Ramos (cell line): ENCODE results near the gene COL4A6.

Experiments
- in situ Hi-C: fragments of 300-500 bp; cut with MboI; formaldehyde crosslinking; loops from one replicate; pipeline ENCODE4 v1.14.3; 2022; ENCODE audit warnings: low sequenced_read_pairs; ENCODE audit not compliant: unreplicated experiment

COL4A6 gene

DNA sequence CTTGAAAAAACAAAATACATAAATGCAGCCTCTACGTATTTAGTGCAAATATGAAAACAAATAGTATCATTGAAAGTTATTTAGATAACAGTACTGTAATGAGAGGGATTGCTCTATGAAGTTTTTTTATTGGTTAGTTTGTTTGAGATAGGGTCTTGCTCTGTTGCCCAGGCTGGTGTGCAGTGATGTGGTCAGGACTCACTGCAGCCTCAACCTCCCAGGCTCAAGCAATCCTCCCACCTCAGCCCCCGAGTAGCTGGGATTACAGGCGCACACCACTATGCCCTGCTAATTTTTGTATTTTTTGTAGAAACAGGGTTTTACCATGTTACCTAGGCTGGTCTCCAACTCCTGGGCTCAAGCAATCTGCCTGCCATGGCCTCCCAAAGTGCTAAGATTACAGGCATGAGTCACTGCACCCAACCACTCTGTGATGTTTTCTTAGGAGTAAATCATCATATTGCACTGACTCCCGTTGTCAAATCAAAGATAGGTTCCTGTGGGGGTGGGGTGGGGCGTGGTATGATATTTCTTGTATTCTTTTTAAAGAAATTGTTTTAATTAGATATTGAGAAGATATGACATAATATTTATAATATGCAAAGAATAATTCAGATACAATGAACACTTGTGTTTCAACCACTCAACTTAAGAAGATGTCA is 270.9 kb downstream of the COL4A6 start:
- in situ Hi-C loops = no loop called here

GRCh38 chrX:108165383-108166111 is 272.7 kb downstream of the COL4A6 start:
- in situ Hi-C loops = no loop called here

GRCh38 chrX:108163333-108164082 is 274.7 kb downstream of the COL4A6 start:
- in situ Hi-C loops = no loop called here

GRCh38 chrX:108162265-108162664 is 276.0 kb downstream of the COL4A6 start:
- in situ Hi-C loops = no loop called here

GRCh38 chrX:108160309-108160708 is 277.9 kb downstream of the COL4A6 start:
- in situ Hi-C loops = no loop called here

DNA sequence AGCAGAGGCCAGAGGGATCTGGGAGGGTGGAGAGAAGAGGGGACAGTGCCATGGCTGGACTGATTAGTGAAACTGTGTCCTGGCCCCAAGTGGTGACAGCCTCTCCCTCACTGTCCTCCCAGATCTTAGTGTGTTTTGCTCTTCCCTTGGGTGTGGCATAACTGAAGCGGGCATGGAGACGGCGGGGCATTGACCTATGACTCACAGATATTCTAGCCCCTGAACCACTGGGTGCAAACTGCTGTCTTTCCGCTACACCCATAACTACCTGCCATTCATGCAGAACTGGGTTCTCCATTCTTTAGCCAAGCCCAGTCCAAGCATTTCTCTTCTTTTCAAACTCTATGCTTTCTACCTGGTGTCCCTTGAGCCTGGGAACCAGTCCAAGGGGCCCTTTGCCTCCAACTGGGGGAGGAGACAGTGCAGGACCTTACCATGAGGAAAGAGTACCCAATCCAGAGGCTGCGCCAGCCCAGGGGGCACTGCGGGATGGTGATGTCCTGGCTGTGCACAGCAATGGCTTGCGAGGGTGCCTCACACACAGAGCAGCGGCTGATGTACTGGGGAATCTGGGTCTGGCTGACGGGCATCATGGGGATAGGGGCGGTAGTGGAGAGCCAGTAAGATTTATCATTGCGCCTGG is 279.1 kb downstream of the COL4A6 start:
- in situ Hi-C loops = no loop called here

DNA sequence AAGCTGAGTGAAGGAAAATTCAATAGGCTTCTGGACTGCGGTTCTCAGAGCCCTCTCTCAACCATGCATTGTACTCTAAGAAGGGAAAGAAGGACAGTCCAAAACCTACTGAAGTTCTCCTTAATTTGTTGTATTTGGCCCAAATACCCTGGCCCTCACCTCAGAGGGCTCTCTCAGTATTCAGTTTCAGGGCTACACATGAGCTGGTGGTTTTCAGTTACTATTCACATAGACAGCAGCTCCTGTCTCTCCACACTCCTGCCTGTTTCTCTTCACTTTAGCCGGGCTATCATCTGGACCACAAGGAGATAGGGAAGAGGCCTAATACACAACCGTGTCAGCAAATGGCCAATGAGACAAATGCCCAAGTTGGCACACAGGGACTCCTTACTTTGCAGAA is 280.6 kb downstream of the COL4A6 start:
- in situ Hi-C loops = no loop called here

GRCh38 chrX:108156934-108157466 is 281.2 kb downstream of the COL4A6 start:
- in situ Hi-C loops = no loop called here

DNA sequence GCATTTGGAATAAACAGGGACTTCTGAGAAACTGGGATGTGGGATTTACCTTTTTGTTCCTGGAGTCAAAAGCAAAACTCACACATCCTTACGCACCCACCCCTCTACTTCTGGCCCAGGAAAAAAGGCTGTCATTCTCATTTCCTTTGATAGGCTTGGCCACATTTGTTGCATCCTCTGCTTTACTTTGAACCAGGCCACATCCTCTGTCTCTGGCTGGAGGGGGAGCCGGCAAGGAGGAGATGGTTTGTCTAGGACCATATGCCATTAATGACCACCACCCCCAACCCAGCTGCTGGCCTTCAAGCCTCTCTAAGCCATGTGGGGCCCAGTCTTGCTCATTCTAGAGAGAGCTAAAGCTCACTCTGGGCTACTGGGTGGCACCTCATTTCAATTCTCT is 282.1 kb downstream of the COL4A6 start:
- in situ Hi-C loops = no loop called here

DNA sequence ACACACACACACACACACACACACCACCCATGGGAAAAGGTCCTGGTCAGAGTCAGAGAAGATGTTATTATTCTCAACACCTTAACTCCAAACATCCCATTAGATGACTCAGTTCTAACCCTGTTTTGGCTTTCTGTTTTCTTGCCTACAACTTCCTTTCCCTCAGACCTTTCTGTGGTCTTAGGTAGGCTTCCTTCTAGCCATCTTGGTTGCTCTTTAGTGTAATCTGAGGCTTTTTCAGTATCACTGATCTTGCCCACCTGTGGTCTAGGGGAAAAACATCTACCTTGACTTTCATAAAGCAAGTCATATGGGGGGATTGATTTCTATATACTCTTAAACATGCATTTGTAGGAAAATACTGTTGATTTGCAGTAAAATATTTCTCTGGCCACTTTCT is 289.7 kb downstream of the COL4A6 start:
- in situ Hi-C loops = no loop called here

- in situ Hi-C loops = no loop called here
These were observed 299.2 kb downstream of the COL4A6 start for GRCh38 chrX:108138814-108139702.

- in situ Hi-C loops = no loop called here
These were observed 303.5 kb downstream of the COL4A6 start for GRCh38 chrX:108134724-108135123.

DNA sequence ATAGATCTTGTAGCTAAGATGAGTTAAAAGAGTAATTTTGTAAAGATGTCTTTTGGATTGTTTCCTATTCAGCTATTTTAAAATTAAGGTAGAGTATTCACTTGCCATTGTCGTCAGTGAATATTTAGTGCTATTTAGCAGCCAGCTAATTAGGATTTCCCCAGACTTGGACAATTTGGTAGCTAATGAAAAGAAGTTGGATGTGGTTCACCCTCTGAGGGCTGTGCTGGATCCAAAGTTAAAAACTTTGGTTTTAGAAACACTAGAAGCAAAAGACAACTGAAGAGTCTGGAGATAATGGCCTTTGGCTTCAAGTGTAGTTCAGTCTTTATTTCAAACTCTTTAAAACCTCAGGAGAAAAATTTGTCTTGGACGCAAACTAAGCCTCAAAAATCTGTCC is 305.3 kb downstream of the COL4A6 start:
- in situ Hi-C loops = no loop called here

GRCh38 chrX:108132034-108132433 is 306.2 kb downstream of the COL4A6 start:
- in situ Hi-C loops = no loop called here

DNA sequence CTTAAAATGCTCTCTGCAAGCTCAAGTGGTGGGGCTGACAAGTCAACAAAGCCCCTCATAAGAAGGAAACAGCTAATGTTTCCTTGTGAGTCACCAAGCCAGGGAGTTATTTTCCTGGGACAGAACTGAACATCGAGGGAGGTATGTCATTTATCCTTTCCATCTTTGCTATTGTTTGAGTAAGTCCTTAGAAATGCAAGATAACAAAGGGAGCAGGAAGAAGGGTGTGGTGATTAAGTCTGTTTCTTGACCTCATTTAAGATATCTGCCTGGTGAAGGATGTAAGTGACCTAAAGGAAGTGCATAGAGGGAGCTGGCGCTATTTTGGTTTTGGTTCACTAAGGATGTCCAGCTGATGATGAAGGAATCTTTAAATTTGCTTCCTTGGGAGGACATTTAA is 306.8 kb downstream of the COL4A6 start:
- in situ Hi-C loops = no loop called here

- in situ Hi-C loops = no loop called here
These were observed 307.3 kb downstream of the COL4A6 start for GRCh38 chrX:108130889-108131288.

DNA sequence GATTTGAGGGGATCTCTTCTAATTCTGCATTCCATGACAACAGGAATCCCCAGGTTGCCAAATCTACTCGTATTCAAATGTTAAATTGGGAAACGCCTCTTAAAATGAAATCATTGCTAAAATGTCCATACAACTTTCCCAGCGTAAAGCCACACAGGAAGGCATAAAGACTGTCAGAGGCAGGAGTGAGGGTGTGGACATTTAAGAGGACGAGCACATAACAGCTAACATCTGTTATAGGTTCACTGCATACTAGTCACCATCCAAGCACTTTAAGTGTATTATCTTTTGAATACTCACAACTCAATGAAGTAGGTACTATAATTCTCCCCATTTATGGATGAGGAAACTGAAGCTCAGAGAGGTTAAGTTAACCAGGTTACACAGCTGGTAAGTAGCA is 311.1 kb downstream of the COL4A6 start:
- in situ Hi-C loops = no loop called here

DNA sequence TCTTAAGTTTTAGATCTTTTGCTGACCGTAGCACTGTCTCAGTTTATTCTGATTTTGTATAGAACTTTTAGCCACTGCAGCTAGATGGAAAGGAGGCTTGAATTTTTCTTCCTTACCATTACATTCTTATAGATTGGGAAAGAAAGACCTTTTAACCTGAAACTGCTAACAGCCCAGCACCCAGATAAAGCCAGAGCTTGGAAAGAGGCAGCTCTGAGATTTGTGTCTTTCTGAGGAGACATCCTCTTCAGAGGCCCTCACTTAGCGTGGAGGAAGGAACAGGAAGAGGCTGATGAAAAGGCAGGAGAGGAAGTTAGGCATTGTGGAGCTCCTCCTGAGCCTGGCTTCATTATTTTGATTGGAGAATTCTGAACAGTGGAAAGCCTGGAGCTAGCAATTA is 311.6 kb downstream of the COL4A6 start:
- in situ Hi-C loops = no loop called here

DNA sequence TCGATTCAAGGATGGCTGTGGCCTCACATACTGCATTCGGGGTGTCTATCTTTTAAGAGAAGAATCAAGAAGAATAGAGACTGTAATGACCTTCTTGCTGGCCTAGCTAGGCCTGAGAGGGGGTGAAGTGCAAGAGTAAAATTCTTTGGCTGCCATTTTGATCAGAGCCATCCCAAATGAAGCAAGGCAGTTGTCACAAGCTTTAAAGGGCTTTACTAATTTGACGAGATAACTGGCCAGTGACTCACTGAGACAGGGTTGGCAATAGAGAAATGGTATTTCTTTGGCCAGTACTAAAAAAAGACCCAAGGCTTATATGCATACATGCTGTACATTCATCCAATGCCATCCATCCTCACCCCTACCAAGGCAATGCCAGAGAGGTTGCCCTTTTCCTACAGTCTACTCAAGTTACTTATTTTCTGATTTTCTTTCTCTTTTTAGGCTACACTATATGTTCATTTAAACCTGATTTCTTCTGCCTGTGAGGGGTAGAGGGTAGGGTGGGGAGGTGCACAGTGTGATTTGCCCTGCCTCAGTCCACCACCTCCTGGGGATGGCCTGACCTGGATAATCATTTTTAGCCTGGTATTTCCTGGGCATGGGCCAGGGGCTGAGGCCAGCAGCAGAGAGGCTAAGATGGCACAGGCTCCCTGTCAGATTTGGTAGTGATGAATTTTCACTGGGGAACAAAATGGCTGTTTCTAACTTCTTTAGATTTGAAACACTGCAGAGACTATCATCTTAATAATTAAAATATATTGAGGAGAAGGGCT is 314.4 kb downstream of the COL4A6 start:
- in situ Hi-C loops = no loop called here
